ENCODE results near the gene METTL9.
"Not testable (repeated sequence)": the region's sequence is repeated elsewhere in the genome, so short reads cannot be mapped to it uniquely, and the experiment has no call there.

METTL9 gene

DNA sequence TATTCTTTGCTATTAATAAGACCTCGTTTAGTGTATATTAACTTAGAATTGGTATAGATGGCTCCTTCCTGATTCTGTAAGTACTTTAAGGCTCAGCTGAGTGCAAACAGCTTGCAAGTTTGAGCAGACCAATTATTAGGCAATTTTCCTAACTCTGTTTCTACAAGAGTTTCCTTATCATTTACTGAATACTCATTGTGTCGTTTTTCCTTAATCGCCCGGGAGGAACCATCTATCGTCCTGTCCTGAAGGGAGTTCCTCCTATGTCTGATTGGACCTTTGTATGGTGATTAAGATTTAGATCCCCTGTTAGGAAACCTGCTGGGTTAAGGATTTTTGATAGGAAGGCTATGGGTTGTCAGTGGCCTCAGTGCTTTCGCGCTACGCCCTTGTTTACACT lies 32.0 kb downstream of the METTL9 start:
- H3K9me3 Mint-ChIP-seq, ATAC-seq, H3K4me3 Mint-ChIP-seq, H3K27me3 Mint-ChIP-seq, H3K27ac Mint-ChIP-seq: not testable (repeated sequence)
- Mint-ChIP-seq H3K36me3 (peaks cover 49% of the 10 kb centered on the region), H3K4me1 (peaks cover 12% of the 10 kb centered on the region)

DNA sequence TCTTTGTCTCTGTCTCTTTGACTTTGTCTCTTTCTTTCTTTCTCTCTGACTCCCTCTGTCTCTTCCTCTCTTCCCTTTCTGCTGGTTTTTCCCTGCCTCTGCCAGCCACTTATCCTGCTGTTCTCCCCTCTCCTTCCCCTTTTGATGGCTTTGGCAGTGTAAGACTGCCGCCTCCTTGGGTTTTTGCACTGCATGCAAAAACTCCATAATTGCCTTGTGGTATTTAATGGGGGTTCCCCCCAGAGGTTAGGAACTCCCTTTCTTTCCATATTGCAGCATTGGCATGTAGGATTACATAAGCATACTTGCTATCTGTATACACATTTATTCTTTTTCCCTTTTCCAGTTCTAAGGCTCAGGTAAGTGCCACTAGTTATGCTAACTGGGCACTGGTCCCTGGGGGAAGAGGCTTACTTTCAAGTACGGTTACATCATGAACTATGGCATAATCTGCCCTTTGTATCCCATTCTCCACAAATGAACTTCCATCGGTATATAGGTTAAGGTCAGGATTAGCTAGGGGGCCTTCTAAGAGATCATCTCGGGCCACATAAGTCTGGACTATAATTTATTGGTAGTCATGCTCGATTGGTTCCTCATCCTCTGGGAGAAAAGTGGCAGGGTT lies 32.7 kb downstream of the METTL9 start:
- H3K9me3 Mint-ChIP-seq, H3K27ac Mint-ChIP-seq, H3K27me3 Mint-ChIP-seq, H3K4me1 Mint-ChIP-seq, H3K4me3 Mint-ChIP-seq, ATAC-seq: not testable (repeated sequence)
- H3K36me3 Mint-ChIP-seq, result peaks cover 44% of the 10 kb centered on the region

DNA sequence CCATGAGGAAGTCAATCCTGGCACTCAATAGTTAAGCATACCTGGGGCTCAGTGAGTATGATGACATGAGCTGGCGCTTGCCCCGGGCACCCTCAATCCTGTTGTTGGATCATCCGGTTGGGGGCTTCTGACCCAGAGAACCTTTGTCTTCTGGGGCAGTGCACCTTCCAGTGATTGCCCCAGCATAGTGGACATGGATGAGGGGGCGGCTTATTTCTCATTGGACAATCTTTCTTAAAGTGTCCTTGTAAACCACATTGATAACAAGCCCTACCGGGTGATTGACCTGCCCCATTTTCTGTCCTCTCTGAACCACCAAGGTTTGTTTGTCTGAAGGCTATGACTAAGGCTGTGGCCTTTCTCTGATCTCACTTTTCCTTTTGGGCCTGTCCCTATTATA lies 34.8 kb downstream of the METTL9 start:
- Mint-ChIP-seq H3K36me3 (peaks cover 28% of the 10 kb centered on the region), H3K9me3 (no peaks in the 10 kb centered on the region), H3K4me3 (no peak overlapping the region), H3K4me1 (peaks cover 14% of the 10 kb centered on the region), H3K27me3 (no peaks in the 10 kb centered on the region), H3K27ac (no peak overlapping the region)
- no peak for ATAC-seq

DNA sequence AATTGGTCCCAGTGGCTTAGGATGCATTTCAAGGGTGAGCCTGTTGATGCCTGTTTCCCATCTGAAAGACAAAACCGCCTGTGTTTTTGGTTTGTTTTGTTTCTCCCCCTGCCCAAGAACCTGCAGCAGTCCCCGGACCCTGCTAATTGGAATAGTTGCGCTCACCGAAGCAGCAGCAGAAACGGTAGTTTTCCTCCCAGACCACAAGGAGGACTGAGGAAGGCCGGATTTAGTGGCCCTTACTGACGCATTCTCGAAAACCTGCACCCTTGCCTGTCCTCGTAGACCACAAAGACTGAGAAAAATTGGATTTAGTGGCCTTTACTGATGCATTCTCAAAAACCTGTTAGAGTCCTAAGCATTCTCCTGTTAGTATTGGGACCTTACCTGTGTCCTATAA lies 36.3 kb downstream of the METTL9 start:
- H3K4me3 Mint-ChIP-seq, H3K27ac Mint-ChIP-seq, H3K27me3 Mint-ChIP-seq, H3K9me3 Mint-ChIP-seq, ATAC-seq: not testable (repeated sequence)
- peaks cover 21% of the 10 kb centered on the region for H3K36me3 Mint-ChIP-seq
- peaks cover 14% of the 10 kb centered on the region for H3K4me1 Mint-ChIP-seq

DNA sequence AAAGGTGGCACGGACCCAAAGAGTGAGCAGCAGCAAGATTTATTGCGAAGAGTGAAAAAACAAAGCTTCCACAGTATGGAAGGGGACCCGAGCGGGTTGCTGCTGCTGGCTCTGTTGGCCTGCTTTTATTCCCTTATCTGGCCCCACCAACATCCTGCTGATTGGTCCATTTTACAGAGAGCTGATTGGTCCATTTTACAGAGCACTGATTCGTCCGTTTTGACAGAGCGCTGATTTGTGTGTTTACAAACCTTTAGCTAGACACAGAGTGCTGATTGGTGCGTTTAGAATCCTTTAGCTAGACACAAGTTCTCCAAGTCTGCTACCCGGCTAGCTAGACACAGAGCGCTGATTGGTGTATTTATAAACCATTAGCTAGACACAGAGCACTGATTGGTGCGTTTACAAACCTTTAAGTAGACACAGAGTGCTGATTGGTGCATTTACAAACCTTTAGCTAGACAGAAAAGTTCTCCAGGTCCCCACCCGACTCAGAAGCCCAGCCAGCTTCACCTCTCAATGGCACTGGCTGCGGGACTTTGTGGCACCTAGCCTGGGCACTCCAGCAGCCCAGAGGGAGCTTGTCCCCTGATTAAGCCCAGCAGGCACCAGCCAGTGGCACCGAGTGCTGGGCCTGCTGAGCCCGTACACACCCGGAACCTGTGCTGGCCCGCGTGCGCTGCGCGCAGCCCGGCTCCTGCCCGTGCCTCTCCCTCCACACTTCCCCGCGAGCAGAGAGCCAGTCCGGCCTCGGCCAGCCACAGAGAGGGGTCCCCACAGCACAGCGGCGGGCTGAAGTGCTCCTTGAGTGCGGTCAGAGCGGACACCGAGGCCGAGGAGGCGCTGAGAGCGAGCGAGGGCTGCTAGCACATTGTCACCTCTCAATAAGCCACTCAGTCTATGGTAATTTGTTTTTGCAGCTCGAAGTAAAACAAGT lies 37.9 kb downstream of the METTL9 start:
- no peak for ATAC-seq
- H3K4me3 Mint-ChIP-seq, result no peak overlapping the region
- H3K27me3 Mint-ChIP-seq, result no peaks in the 10 kb centered on the region
- H3K36me3 Mint-ChIP-seq, result peaks cover 15% of the 10 kb centered on the region
- peak overlapping the region; percentile 40 for H3K27ac Mint-ChIP-seq
- H3K4me1 Mint-ChIP-seq, result peaks cover 12% of the 10 kb centered on the region
- H3K9me3 Mint-ChIP-seq, result no peaks in the 10 kb centered on the region

DNA sequence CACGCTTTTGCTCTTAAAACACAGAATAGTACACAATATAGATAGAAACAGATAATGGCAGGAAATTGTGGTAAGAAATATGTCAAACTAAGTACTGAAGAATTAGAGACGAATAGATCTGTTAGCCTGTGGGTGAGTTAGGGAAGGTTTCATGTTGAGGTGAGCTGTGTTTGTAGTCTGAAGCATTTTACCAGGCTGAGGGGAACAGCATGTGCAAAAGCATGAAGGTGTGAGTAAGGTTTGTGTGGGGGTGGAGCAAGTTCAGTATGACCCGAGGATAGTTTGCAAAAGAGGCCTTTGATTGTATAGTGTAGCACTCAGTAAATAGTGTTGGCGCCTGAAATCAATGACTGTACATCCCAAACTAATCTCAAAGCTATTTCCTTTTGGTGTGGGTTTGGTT lies 39.2 kb downstream of the METTL9 start:
- Mint-ChIP-seq H3K27ac (peak overlapping the region; percentile 1), H3K27me3 (no peaks in the 10 kb centered on the region), H3K9me3 (no peaks in the 10 kb centered on the region), H3K4me3 (no peak overlapping the region), H3K4me1 (peaks cover 12% of the 10 kb centered on the region), H3K36me3 (peaks cover 15% of the 10 kb centered on the region)
- no peak for ATAC-seq

DNA sequence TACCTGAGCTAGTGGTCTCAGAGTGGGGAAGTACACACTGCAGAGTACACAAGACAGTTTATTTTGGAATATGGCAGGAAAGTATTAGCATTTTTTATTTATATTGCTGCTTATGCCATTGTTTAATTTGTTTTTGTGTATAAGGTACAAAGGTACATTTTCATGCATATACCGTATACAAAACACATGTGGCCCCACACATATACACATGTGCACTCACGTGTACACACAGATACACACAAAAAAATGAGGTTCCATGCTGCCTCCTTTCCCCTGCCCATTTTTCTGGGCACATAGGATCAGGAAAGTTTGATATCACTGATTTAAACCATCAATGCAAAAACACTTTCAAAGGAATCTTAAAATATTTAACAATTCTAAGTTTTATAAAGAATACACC lies 40.1 kb downstream of the METTL9 start:
- Mint-ChIP-seq H3K4me1 (peaks cover 21% of the 10 kb centered on the region), H3K36me3 (peaks cover 15% of the 10 kb centered on the region), H3K9me3 (no peaks in the 10 kb centered on the region), H3K4me3 (no peak overlapping the region), H3K27me3 (no peaks in the 10 kb centered on the region), H3K27ac (no peak overlapping the region)
- no peak for ATAC-seq

DNA sequence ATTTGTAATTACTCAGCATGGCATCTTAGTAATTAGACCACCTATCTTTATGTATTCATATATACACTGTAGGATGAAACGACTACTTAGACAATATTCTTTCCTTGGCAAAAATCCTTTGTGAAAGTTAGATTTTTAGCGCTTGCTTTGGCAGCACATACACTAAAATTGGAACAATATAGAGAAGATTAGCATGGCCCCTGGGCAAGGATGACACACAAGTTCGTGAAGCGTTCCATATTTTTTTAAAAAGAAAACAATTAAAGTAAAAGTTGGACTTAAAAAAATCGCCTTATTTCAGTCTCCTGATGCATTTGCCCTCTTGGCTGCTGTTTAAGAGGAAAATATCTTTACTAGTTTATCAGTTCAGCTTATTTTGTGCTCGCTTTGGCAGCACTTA lies 42.5 kb downstream of the METTL9 start:
- ATAC-seq, result no peak
- H3K27me3 Mint-ChIP-seq, result no peaks in the 10 kb centered on the region
- peaks cover 45% of the 10 kb centered on the region for H3K4me1 Mint-ChIP-seq
- H3K4me3 Mint-ChIP-seq, result no peak overlapping the region
- H3K9me3 Mint-ChIP-seq, result no peaks in the 10 kb centered on the region
- H3K36me3 Mint-ChIP-seq, result no peaks in the 10 kb centered on the region
- no peak overlapping the region for H3K27ac Mint-ChIP-seq

DNA sequence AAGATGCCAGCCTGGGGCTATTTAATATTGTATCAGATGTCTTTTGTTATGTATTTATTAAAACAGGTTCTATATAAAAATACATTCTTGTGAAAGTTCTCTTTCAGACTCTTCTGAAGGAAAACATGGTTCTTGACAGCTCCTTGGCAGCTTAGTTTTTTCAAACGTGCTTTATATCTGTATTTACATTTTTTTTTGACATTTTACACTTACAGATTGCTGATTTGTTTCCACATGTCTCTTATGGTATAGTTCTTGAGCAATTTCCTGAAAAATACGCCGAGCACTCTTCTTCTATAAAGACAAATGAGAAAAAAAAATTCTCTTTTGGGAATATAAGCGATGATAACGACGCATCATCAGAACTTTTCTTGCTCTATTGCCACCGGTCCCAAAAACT lies 43.5 kb downstream of the METTL9 start:
- Mint-ChIP-seq H3K9me3 (no peaks in the 10 kb centered on the region), H3K27ac (no peak overlapping the region), H3K4me1 (peaks cover 55% of the 10 kb centered on the region), H3K27me3 (no peaks in the 10 kb centered on the region), H3K4me3 (no peak overlapping the region), H3K36me3 (no peaks in the 10 kb centered on the region)
- no peak for ATAC-seq

DNA sequence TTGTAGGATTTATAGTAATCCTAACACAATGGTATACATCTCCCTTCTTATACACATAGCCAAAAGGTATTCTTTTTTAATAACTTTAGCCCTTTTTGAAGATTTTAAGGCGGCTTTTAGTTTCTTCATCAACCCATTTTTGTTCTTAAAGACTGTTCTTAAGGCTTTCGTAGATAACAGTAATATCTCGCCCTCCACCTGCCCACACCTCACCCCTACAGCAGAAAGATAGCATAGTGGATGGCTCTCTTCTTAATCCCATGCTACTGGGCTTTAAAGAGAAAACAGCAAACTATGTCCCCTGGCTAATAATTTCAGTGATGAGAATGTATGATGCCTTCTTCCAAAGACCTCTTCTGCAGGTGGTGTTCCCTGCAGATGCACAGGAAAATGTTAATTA lies 44.4 kb downstream of the METTL9 start:
- Mint-ChIP-seq H3K4me1 (peaks cover 58% of the 10 kb centered on the region), H3K9me3 (no peaks in the 10 kb centered on the region), H3K36me3 (no peaks in the 10 kb centered on the region), H3K27ac (peak overlapping the region; percentile 84), H3K27me3 (no peaks in the 10 kb centered on the region), H3K4me3 (no peak overlapping the region)
- no peak for ATAC-seq

DNA sequence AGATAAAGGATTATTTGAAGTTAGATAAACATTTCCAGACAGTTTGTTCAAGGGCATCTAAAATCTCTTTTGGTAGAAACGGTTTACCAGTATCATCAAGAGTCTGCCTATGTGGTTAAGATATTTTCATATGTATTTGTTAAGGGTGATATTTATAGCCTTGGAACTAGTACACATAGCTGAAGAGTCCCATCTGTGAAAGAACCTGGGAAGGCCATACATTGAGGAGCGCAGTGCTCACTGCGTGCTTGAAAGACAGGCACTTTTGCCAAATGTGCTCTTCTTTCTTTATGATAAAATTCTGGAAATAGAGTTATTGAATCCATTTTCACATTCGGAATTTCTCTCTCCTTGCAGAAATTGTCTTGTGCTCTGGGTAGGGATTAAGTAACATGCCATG lies 45.3 kb downstream of the METTL9 start:
- H3K36me3 Mint-ChIP-seq, result no peaks in the 10 kb centered on the region
- no peaks in the 10 kb centered on the region for H3K9me3 Mint-ChIP-seq
- no peak for ATAC-seq
- H3K4me1 Mint-ChIP-seq, result peaks cover 60% of the 10 kb centered on the region
- H3K27ac Mint-ChIP-seq, result peak overlapping the region; percentile 84
- H3K27me3 Mint-ChIP-seq, result no peaks in the 10 kb centered on the region
- peak overlapping the region; percentile 79 for H3K4me3 Mint-ChIP-seq

DNA sequence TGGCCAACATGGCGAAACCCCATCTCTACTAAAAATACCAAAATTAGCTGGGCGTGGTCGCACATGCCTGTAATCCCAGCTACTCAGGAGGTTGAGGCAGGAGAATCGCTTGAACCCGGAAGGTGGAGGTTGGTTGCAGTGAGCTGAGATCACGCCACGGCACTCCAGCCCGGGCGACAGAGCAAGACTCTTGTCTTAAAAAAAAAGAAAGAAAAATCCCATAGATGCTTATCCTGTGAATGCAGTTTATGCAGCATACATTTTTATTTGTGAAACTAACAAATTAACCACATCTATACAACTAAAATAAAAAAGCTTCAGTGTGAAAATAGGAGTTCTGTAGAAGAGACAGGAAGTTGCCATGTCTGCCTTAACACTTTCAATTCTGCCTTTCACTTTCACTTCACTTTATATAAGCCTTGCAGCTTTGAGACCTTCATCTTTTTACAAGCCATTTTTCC lies 45.9 kb downstream of the METTL9 start:
- H3K36me3 Mint-ChIP-seq, result no peaks in the 10 kb centered on the region
- peak overlapping the region; percentile 79 for H3K4me3 Mint-ChIP-seq
- peak overlapping the region; percentile 84 for H3K27ac Mint-ChIP-seq
- ATAC-seq, result peak; percentile 66
- peaks cover 60% of the 10 kb centered on the region for H3K4me1 Mint-ChIP-seq
- H3K9me3 Mint-ChIP-seq, result no peaks in the 10 kb centered on the region
- no peaks in the 10 kb centered on the region for H3K27me3 Mint-ChIP-seq

DNA sequence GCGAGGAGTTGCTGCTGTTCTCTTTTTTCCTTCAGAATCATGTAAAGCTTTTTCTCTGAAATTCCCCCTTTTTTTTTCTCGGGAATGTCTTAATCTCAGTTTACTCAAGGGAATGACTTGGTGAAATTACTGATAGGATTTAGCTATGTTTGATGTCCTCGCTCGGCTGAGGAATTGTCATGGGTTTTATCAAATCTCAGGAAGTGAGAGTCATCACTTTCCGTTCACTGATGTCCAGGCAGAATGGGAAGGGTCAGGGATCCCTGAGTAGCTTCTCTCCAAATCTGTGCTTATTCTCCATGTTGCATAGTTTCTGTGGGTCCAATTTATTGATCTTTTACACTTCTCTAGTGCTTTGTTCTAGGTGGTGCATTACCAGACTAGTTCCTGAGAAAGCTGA lies 46.7 kb downstream of the METTL9 start:
- no peaks in the 10 kb centered on the region for H3K36me3 Mint-ChIP-seq
- no peaks in the 10 kb centered on the region for H3K9me3 Mint-ChIP-seq
- no peak for ATAC-seq
- peak overlapping the region; percentile 9 for H3K4me3 Mint-ChIP-seq
- H3K4me1 Mint-ChIP-seq, result peaks cover 58% of the 10 kb centered on the region
- H3K27me3 Mint-ChIP-seq, result no peaks in the 10 kb centered on the region
- H3K27ac Mint-ChIP-seq, result peak overlapping the region; percentile 84

DNA sequence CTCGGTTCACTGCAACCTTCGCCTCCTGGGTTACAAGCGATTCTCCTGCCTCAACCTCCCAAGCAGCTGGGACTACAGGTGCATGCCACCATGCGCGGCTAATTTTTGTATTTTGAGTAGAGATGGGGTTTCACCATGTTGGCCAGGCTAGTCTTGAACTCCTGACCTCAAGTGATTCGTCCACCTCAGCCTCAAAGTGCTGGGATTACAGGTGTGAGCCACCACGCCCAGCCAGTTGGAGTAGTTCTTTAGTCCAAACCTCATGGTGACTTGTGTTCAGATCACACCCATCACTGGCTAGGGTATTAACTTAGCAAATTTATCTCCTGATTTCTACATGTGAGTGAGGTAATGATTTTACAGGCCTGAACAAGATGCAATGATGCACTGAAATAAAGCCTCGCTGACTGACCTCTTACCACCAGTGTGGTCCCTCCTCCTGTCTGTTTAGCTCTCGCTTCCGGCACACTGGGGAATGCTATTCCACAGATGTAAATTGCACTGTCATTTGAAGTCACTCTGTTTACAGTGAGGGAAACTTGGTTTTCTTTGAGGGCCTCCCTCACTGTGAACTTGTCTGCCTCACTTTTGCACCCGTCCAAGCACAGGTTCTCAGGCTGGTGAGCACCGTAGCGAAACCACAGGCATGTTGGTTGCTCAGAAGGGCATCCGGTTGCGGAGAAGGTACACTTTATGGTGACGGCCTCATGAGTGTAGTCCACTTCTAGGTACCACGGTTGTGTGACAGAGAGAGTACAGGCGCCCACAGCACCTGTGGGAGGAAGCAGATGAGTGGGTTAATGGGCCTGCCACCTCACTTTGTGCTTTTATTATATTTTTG lies 47.6 kb downstream of the METTL9 start:
- H3K27me3 Mint-ChIP-seq, result no peaks in the 10 kb centered on the region
- H3K4me1 Mint-ChIP-seq, result peaks cover 63% of the 10 kb centered on the region

DNA sequence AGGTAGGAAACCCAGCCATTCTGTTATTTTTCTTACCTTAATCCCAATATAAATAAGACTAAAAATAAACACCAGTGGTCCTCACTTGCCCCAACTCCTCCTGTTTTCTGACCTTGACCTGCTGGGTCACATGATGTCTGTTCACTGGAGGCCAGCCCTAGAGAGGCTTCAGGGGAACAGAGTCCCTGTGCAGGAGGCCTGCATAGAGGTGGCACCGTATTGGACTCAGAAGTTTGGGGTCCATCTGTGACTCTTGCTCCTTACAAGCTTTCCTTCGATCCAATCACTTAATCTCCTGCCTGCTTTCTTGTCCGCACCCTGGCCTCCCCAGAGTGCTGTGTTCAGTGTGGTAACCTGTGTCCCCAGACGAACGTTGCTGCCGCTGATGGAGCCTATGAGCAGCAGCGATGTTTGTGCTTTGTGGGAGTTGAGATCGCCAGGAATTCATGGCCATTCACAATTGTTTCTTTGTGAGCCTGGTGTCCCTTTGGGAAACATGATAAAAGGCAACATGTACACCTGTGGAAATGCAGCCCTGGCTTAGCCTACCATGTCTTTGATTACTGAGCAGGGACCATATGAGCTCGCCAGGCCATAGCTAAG lies 48.3 kb downstream of the METTL9 start:
- H3K27me3 Mint-ChIP-seq, result no peaks in the 10 kb centered on the region
- H3K9me3 Mint-ChIP-seq, result no peaks in the 10 kb centered on the region
- ATAC-seq, result no peak
- H3K4me3 Mint-ChIP-seq, result no peak overlapping the region
- H3K27ac Mint-ChIP-seq, result peak overlapping the region; percentile 84
- H3K4me1 Mint-ChIP-seq, result peaks cover 68% of the 10 kb centered on the region
- no peaks in the 10 kb centered on the region for H3K36me3 Mint-ChIP-seq

More for the DNA sequence above, 47.6 kb downstream of the METTL9 start:
- H3K36me3 Mint-ChIP-seq, result no peaks in the 10 kb centered on the region
- H3K27ac Mint-ChIP-seq, result peak overlapping the region; percentile 84
- peak; percentile 99 for ATAC-seq
- H3K4me3 Mint-ChIP-seq, result peak overlapping the region; percentile 29
- no peaks in the 10 kb centered on the region for H3K9me3 Mint-ChIP-seq
